Esophagus muscularis mucosa (tissue), 4 donors: ENCODE measurements around the gene FIGNL2.

Source experiments
- CTCF ChIP-seq, 3 experiments: fragments of 200-600 bp in 2 of 3; fragments of 450-650 bp in 1 of 3; sonication (generic) in 2 of 3; IDR thresholded peaks; one replicate each; pipeline ENCODE4 v1.5.1; 2017 to 2019; ENCODE audit warnings: antibody characterized with exemption in 3 of 3, mild to moderate bottlenecking in 2 of 3, moderate library complexity in 1 of 3
- EP300 ChIP-seq: sonication (generic); formaldehyde crosslinking; IDR thresholded peaks from one replicate; pipeline ENCODE4 v1.6.1; 2017; ENCODE audit warnings: antibody characterized with exemption
- POLR2A ChIP-seq: fragments of 450-650 bp; IDR thresholded peaks from one replicate; pipeline ENCODE4 v1.6.1; 2017; ENCODE audit warnings: antibody characterized with exemption, moderate library complexity, mild to moderate bottlenecking, low read depth
- POLR2AphosphoS5 ChIP-seq, 2 donors: sonication (generic); formaldehyde crosslinking; IDR thresholded peaks; one replicate each; pipeline ENCODE4 v1.6.1; 2017; ENCODE audit warnings: antibody characterized with exemption in 2 of 2

- no peak for TF ChIP-seq CTCF (IDR thresholded peaks at IDR 0.05)
- TF ChIP-seq POLR2AphosphoS5 (IDR thresholded peaks at IDR 0.05) = no peak
- TF ChIP-seq EP300 = no peak
- TF ChIP-seq POLR2A = no peak
These were observed 7.6 kb downstream of the FIGNL2 start for GRCh38 chr12:51840966-51841365.
